ENCODE results near the gene RPTOR.
A peak's percentile ranks its signal among the peaks of the same experiment; 100 is the strongest.

RPTOR gene

GRCh38 chr17:80858301-80859001 lies 313.8 kb downstream of the RPTOR start:
- ATAC-seq, result no peak
- TF ChIP-seq ESRRG (CRISPR knock-in tag; IDR thresholded peaks at IDR 0.05), result no peak
- no peak for TF ChIP-seq PPARA (CRISPR knock-in tag; IDR thresholded peaks at IDR 0.05; ENCODE audit: borderline replicate concordance)

GRCh38 chr17:80859002-80859941 lies 314.6 kb downstream of the RPTOR start:
- no peak for TF ChIP-seq ZFP3 (CRISPR knock-in tag; IDR thresholded peaks at IDR 0.05)
- TF ChIP-seq CSRNP3 (CRISPR knock-in tag; IDR thresholded peaks at IDR 0.05), result no peak
- no peak for TF ChIP-seq BACH2 (CRISPR knock-in tag; IDR thresholded peaks at IDR 0.05; ENCODE audit: borderline replicate concordance)
- TF ChIP-seq PPARA (CRISPR knock-in tag; IDR thresholded peaks at IDR 0.05; ENCODE audit: borderline replicate concordance), result no peak
- TF ChIP-seq ISL1 (CRISPR knock-in tag; IDR thresholded peaks at IDR 0.05), result no peak
- TF ChIP-seq TSHZ2 (CRISPR knock-in tag; IDR thresholded peaks at IDR 0.05), result peak; percentile 58; the same call in 1 of the 2 replicates
- 0 out of 2 replicates have a peak, but pooled peaks have one; percentile 32 for TF ChIP-seq PATZ1 (CRISPR knock-in tag; IDR thresholded peaks at IDR 0.05; ENCODE audit: borderline replicate concordance)
- TF ChIP-seq ESRRG (CRISPR knock-in tag; IDR thresholded peaks at IDR 0.05), result no peak
- no peak for TF ChIP-seq ZNF70 (CRISPR knock-in tag; IDR thresholded peaks at IDR 0.05)
- peak; percentile 81 for ATAC-seq

GRCh38 chr17:80860101-80860671 lies 315.5 kb downstream of the RPTOR start:
- no peak for ATAC-seq
- no peak for TF ChIP-seq ESRRG (CRISPR knock-in tag; IDR thresholded peaks at IDR 0.05)
- no peak for TF ChIP-seq GLIS3 (CRISPR knock-in tag; IDR thresholded peaks at IDR 0.05)
- TF ChIP-seq ZFP3 (CRISPR knock-in tag; IDR thresholded peaks at IDR 0.05), result no peak
- TF ChIP-seq TOX (CRISPR knock-in tag; IDR thresholded peaks at IDR 0.05; ENCODE audit: borderline replicate concordance), result no peak
- no peak for TF ChIP-seq OSR1 (CRISPR knock-in tag; IDR thresholded peaks at IDR 0.05)
- TF ChIP-seq SNAI2 (CRISPR knock-in tag; IDR thresholded peaks at IDR 0.05), result no peak
- no peak for TF ChIP-seq ISL1 (CRISPR knock-in tag; IDR thresholded peaks at IDR 0.05)

- ATAC-seq, result no peak
Observed at GRCh38 chr17:80860703-80861417, 316.2 kb downstream of the RPTOR start.

GRCh38 chr17:80861418-80861815 lies 316.8 kb downstream of the RPTOR start:
- TF ChIP-seq SNAI2 (CRISPR knock-in tag; IDR thresholded peaks at IDR 0.05), result no peak
- TF ChIP-seq TSHZ2 (CRISPR knock-in tag; IDR thresholded peaks at IDR 0.05), result 0 out of 2 replicates have a peak, but pooled peaks have one; percentile 14
- no peak for ATAC-seq

More at GRCh38 chr17:80860703-80861417, 316.2 kb downstream of the RPTOR start:
- TF ChIP-seq ZNF70 (CRISPR knock-in tag; IDR thresholded peaks at IDR 0.05) (0 out of 2 replicates have a peak, but pooled peaks have one; percentile 19), CSDC2 (CRISPR knock-in tag; IDR thresholded peaks at IDR 0.05) (no peak)

All from SK-N-SH treated with all-trans-retinoic acid at 6 μM for 48 hours (cell line).